Smooth muscle cell (in vitro differentiated cells): ENCODE measurements around the gene SYT2. TPM values are rescaled to one million over a fixed set of nuclear protein-coding genes. Genes with fewer than 3 reads are reported as not detected.

ENCODE experiments used
- DNase-seq: peaks from one replicate; lab custom pipeline; 2025; ENCODE audit not compliant: unreplicated experiment; lab: John Stamatoyannopoulos, UW
- H2AFZ ChIP-seq: fragments of 200-600 bp; sonication (generic); 2 replicates; pipeline ENCODE4 v1.6.0; 2016; ENCODE audit warnings: antibody characterized with exemption, low read depth, mild to moderate bottlenecking
- H3F3A ChIP-seq: fragments of 200-600 bp; sonication (generic); 2 replicates; pipeline ENCODE4 v1.6.0; 2017; ENCODE audit warnings: antibody characterized with exemption, low read depth
- H3K27ac ChIP-seq: fragments of 200-600 bp; sonication (generic); 2 replicates; pipeline ENCODE4 v1.5.1; 2016; ENCODE audit warnings: low read depth, mild to moderate bottlenecking
- H3K27me3 ChIP-seq: fragments of 200-600 bp; sonication (generic); 2 replicates; pipeline ENCODE4 v1.6.1; 2016; ENCODE audit warnings: low read depth, mild to moderate bottlenecking
- H3K36me3 ChIP-seq: fragments of 200-600 bp; sonication (generic); 2 replicates; pipeline ENCODE4 v1.5.1; 2016; ENCODE audit warnings: low read depth
- H3K4me1 ChIP-seq: fragments of 200-600 bp; sonication (generic); 2 replicates; pipeline ENCODE4 v1.5.1; 2016; ENCODE audit warnings: low read depth
- H3K4me2 ChIP-seq: fragments of 200-600 bp; sonication (generic); 2 replicates; pipeline ENCODE4 v1.6.0; 2016; ENCODE audit warnings: mild to moderate bottlenecking
- H3K4me3 ChIP-seq: fragments of 200-600 bp; sonication (generic); 2 replicates; pipeline ENCODE4 v1.5.1; 2016; ENCODE audit warnings: mild to moderate bottlenecking
- H3K79me2 ChIP-seq: fragments of 200-600 bp; sonication (generic); 2 replicates; pipeline ENCODE4 v1.6.0; 2016; ENCODE audit warnings: low read depth, mild to moderate bottlenecking
- H3K9ac ChIP-seq: fragments of 200-600 bp; sonication (generic); 2 replicates; pipeline ENCODE4 v1.6.0; 2016; ENCODE audit warnings: low read depth
- H3K9me3 ChIP-seq: fragments of 200-600 bp; sonication (generic); replicated peaks from 2 replicates; pipeline ENCODE4 v1.5.1; 2016; ENCODE audit warnings: low read depth
- H4K20me1 ChIP-seq: fragments of 200-600 bp; sonication (generic); 2 replicates; pipeline ENCODE4 v1.6.0; 2016; ENCODE audit warnings: low read depth
- whole genome bisulfite sequencing: methylation state at CpG from one replicate; pipeline ENCODE4 v1.1.7; 2016; ENCODE audit warnings: low lambda C conversion rate; 5-methylcytosine and 5-hydroxymethylcytosine counted together
- polyA plus RNA-seq: library from polyadenylated mRNA; unstranded; fragments of >200 nt; fragmentation: Nextera tagmentation; extraction: Ambion mirVana; gene quantifications from 2 replicates; pipeline ENCODE4 v1.2.1, GENCODE V29; 2016
- total RNA-seq: library from RNA; depleted of rRNA; stranded (reverse); fragments of >200 nt; gene quantifications from 2 replicates; pipeline ENCODE4 v1.2.3, GENCODE V29; 2014
- TF ChIP-seq, protein P1 (sequence below): fragments of 200-600 bp; sonication (generic); IDR thresholded peaks from 2 replicates; pipeline ENCODE4 v1.5.1; 2017; ENCODE audit warnings: borderline replicate concordance, mild to moderate bottlenecking, antibody characterized with exemption; ENCODE audit not compliant: insufficient read depth, poor library complexity, severe bottlenecking

SYT2 gene
- total and polyA plus RNA-seq, 2 experiments from 2014 or later: not detected

DNA sequence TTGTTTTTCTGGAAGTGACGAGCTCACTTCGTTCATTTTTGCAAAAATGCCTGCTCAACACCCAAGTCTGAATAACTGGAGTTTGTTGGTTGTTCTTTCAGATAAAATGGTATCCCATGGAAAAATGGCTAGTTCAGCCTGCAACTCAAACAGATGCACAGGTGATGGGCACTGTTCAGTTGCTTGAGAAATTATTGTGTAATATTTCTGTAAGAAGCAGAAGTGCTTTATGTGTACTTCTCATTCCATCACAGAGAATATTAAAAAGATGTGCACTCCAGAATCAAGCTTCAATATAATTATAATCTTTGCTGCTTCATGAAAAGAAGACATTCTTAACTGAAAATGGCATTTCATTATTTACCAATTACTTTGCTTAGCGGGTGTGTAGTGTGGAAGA, 9.1 kb downstream of the SYT2 start:
- TF ChIP-seq, protein P1, sequence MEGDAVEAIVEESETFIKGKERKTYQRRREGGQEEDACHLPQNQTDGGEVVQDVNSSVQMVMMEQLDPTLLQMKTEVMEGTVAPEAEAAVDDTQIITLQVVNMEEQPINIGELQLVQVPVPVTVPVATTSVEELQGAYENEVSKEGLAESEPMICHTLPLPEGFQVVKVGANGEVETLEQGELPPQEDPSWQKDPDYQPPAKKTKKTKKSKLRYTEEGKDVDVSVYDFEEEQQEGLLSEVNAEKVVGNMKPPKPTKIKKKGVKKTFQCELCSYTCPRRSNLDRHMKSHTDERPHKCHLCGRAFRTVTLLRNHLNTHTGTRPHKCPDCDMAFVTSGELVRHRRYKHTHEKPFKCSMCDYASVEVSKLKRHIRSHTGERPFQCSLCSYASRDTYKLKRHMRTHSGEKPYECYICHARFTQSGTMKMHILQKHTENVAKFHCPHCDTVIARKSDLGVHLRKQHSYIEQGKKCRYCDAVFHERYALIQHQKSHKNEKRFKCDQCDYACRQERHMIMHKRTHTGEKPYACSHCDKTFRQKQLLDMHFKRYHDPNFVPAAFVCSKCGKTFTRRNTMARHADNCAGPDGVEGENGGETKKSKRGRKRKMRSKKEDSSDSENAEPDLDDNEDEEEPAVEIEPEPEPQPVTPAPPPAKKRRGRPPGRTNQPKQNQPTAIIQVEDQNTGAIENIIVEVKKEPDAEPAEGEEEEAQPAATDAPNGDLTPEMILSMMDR: no peak
- Histone ChIP-seq H3F3A (no peaks in the 10 kb centered on the region), H3K36me3 (no peaks in the 10 kb centered on the region), H3K9ac (no peak overlapping the region), H4K20me1 (no peaks in the 10 kb centered on the region), H2AFZ (no peak overlapping the region), H3K27ac (no peak overlapping the region), H3K79me2 (no peaks in the 10 kb centered on the region), H3K9me3 (no peaks in the 10 kb centered on the region), H3K4me1 (no peaks in the 10 kb centered on the region), H3K4me3 (no peak overlapping the region), H3K4me2 (no peak overlapping the region), H3K27me3 (peaks cover 61% of the 10 kb centered on the region)
- 90% methylated on average over 3 of the region's 3 CpGs for WGBS
- DNase-seq: no peak

DNA sequence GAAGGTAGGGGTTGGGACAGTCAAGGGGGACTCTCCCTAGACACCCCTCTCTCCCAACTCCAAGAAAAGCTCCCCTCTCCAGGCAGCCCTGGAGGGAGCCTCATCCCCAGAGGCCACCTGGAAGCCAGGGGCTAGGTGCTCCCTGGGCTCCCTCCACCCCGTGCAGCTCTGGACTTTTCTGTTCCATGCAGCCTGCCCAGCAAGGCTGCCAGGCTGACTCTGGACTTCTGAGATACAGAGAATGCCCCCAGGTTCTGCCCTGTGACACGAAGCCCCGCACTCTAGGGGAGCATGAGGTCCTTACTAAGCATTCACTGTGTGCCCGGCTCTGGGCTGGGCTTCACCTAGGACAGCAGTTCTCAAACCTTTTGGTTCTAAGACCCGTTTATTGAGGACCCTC, 10.2 kb downstream of the SYT2 start:
- H3K4me1 ChIP-seq: no peaks in the 10 kb centered on the region
- no peak overlapping the region for H2AFZ ChIP-seq
- H3K4me2 ChIP-seq: no peak overlapping the region
- 79% methylated on average over 5 of the region's 5 CpGs for WGBS
- H3K9me3 ChIP-seq: no peaks in the 10 kb centered on the region
- no peak overlapping the region for H3K4me3 ChIP-seq
- H3K27ac ChIP-seq: no peak overlapping the region
- peaks cover 61% of the 10 kb centered on the region for H3K27me3 ChIP-seq
- TF ChIP-seq, protein P1: no peak
- no peaks in the 10 kb centered on the region for H4K20me1 ChIP-seq
- no peaks in the 10 kb centered on the region for H3K79me2 ChIP-seq
- no peak overlapping the region for H3K9ac ChIP-seq
- H3K36me3 ChIP-seq: no peaks in the 10 kb centered on the region
- DNase-seq: no peak
- no peaks in the 10 kb centered on the region for H3F3A ChIP-seq

DNA sequence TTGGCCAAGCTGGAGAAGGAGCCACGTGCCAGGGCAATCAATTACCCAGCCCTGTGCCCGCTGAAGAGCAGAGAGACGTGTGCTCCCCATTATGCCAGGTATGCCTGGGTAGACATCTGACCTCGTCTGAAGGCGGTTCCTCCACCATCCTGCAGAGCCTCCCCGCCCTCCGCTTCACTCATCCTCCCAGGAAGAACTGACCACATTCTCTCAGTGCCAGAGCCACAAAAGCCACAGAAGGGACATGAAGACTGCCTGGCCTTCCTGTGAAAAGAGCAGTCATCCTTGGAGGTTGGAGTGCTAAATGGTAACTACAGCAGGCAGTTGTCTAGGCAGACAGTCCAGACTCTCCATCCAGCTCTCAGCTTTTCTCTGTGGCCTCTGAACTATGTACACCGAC, 12.0 kb downstream of the SYT2 start:
- no peak overlapping the region for H3K4me3 ChIP-seq
- TF ChIP-seq, protein P1: no peak
- no peaks in the 10 kb centered on the region for H3K9me3 ChIP-seq
- H3K4me2 ChIP-seq: no peak overlapping the region
- no peaks in the 10 kb centered on the region for H3K79me2 ChIP-seq
- no peaks in the 10 kb centered on the region for H3K4me1 ChIP-seq
- no peak overlapping the region for H2AFZ ChIP-seq
- no peaks in the 10 kb centered on the region for H4K20me1 ChIP-seq
- H3K9ac ChIP-seq: no peak overlapping the region
- no peak overlapping the region for H3K27ac ChIP-seq
- peaks cover 53% of the 10 kb centered on the region for H3K27me3 ChIP-seq
- H3F3A ChIP-seq: no peaks in the 10 kb centered on the region
- H3K36me3 ChIP-seq: no peaks in the 10 kb centered on the region
- 87% methylated on average over 8 of the region's 8 CpGs for WGBS
- no peak for DNase-seq

DNA sequence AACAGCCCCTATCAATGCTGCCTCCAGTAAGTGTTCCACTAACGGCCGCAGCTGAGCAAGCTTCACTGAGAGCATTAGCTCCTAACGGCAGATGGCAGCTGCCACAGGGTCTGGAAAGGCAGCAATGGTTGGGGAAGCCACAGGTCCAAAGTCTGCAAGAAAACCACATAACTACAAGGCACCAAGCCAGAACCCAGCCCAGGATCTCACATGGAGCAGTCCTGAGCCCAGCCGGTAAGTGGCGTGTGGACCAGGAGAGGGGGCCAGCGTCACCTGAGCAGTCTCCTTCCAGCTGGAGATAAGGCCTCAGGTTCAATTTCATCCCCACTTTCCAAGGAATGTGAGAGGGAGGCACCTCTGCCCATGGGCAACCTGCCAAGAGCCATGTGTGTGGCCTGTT, 13.2 kb downstream of the SYT2 start:
- Histone ChIP-seq H3K4me3 (no peak overlapping the region), H2AFZ (no peak overlapping the region), H3F3A (no peaks in the 10 kb centered on the region), H3K9me3 (no peaks in the 10 kb centered on the region), H3K27ac (no peak overlapping the region), H3K27me3 (peaks cover 46% of the 10 kb centered on the region), H3K4me2 (no peak overlapping the region), H3K79me2 (no peaks in the 10 kb centered on the region), H3K4me1 (no peaks in the 10 kb centered on the region), H3K9ac (no peak overlapping the region), H4K20me1 (no peaks in the 10 kb centered on the region), H3K36me3 (no peaks in the 10 kb centered on the region)
- no peak for DNase-seq
- TF ChIP-seq, protein P1: no peak
- 85% methylated on average over 6 of the region's 6 CpGs for WGBS
